BJ (cell line): ENCODE data around the gene MYO1D. TPM values are rescaled to one million over a fixed set of nuclear protein-coding genes. Genes with fewer than 3 reads are reported as not detected.
"Not testable (repeated sequence)": the region's sequence is repeated elsewhere in the genome, so short reads cannot be mapped to it uniquely, and the experiment has no call there.

Source experiments
- CTCF ChIA-PET: fragments of 350-600 bp; formaldehyde crosslinking; extraction: SDS; loops from one replicate; lab custom pipeline; 2021; ENCODE audit warnings: antibody characterized with exemption, inconsistent platforms; lab: Yijun Ruan, JAX
- POLR2A ChIA-PET: fragments of 300-600 bp; sonication (Branson Sonifier 250); formaldehyde crosslinking; extraction: SDS; loops from one replicate; lab custom pipeline; 2021; ENCODE audit warnings: antibody characterized with exemption; lab: Charles Lee
- DNase-seq: peaks from one replicate; pipeline ENCODE4 v3.0.0-alpha.2; 2011; ENCODE audit warnings: low read depth
- H3K27me3 ChIP-seq: 2 replicates; pipeline ENCODE4 v1.6.0; 2011; ENCODE audit warnings: low read length; ENCODE audit not compliant: control insufficient read depth, insufficient read depth
- H3K36me3 ChIP-seq: 2 replicates; pipeline ENCODE4 v1.5.1; 2011; ENCODE audit warnings: low read length; ENCODE audit not compliant: control insufficient read depth, insufficient read depth
- H3K4me3 ChIP-seq: 2 replicates; pipeline ENCODE4 v1.5.1; 2011; ENCODE audit warnings: low read depth, mild to moderate bottlenecking, control low read depth, low read length
- CTCF ChIP-seq: IDR thresholded peaks from 2 replicates; pipeline ENCODE4 v1.5.1; 2011; ENCODE audit warnings: low read depth, mild to moderate bottlenecking, control low read depth, inconsistent platforms, low read length, moderate library complexity; ENCODE audit not compliant: insufficient read depth
- polyA minus RNA-seq: library from RNA; depleted of rRNA, polyadenylated mRNA; stranded (reverse); fragments of >200 nt; gene quantifications from 2 replicates; pipeline ENCODE4 v1.2.3, GENCODE V29; 2011; rRNA and poly(A)+ RNA removed
- polyA plus RNA-seq: library from polyadenylated mRNA; depleted of rRNA; stranded (reverse); fragments of >200 nt; gene quantifications from 2 replicates; pipeline ENCODE4 v1.2.3, GENCODE V29; 2011; rRNA removed

Gene MYO1D
- polyA plus RNA-seq (23.6 and 30.0 TPM in 2 replicates), polyA minus RNA-seq (34.5 and 39.4 TPM in 2 replicates)

- TF ChIP-seq CTCF: peak; percentile 38
- CTCF ChIA-PET: interaction anchor here (0.8 to 6.5 kb wide), 50 partner anchors 8 to 392 kb away, joined by 3 to 133 read pairs (median 6); a partner anchor contains a TSS
- no peak for DNase-seq
- peak within 1 kb of the TSS; percentile 82 for H3K4me3 ChIP-seq
- POLR2A ChIA-PET: no interaction called here
- no peaks in the 10 kb centered on the region; the same call in 1 of the 2 replicates for H3K27me3 ChIP-seq
- no peaks in the 10 kb centered on the region for H3K36me3 ChIP-seq
These were observed at the start of gene MYO1D for GRCh38 chr17:32876417-32877163. Gene MYO1D (minus strand): TSS chr17:32877124. CDS start chr17:32876872, 252 bp downstream.

- TF ChIP-seq CTCF: no peak
- no peaks in the 10 kb centered on the region for H3K27me3 ChIP-seq
- DNase-seq: no peak
- H3K4me3 ChIP-seq: no peak overlapping the region
- ChIA-PET POLR2A (no interaction called here), CTCF (no interaction called here)
- H3K36me3 ChIP-seq: no peaks in the 10 kb centered on the region
These were observed 49.3 kb upstream of the MYO1D start for GRCh38 chr17:32926183-32926582.

GRCh38 chr17:32923905-32924304 is 47.0 kb upstream of the MYO1D start:
- DNase-seq, H3K27me3 ChIP-seq, H3K4me3 ChIP-seq, POLR2A ChIA-PET, H3K36me3 ChIP-seq: not testable (repeated sequence)
- CTCF ChIA-PET: interaction anchor here (1.4 kb wide), 1 partner anchor 47 kb away, joined by 4 read pairs; the partner anchor contains the start of gene MYO1D

GRCh38 chr17:32921017-32921416 is 44.1 kb upstream of the MYO1D start:
- no peak for DNase-seq
- TF ChIP-seq CTCF: no peak
- H3K27me3 ChIP-seq: no peaks in the 10 kb centered on the region
- ChIA-PET CTCF (interaction anchor here (2.1 kb wide), 1 partner anchor 44 kb away, joined by 5 read pairs; the partner anchor contains the start of gene MYO1D), POLR2A (no interaction called here)
- H3K36me3 ChIP-seq: no peaks in the 10 kb centered on the region
- H3K4me3 ChIP-seq: no peak overlapping the region

GRCh38 chr17:32920293-32920692 is 43.4 kb upstream of the MYO1D start:
- Histone ChIP-seq H3K27me3 (no peaks in the 10 kb centered on the region), H3K4me3 (no peak overlapping the region), H3K36me3 (no peaks in the 10 kb centered on the region)
- TF ChIP-seq CTCF: no peak
- DNase-seq: no peak
- POLR2A ChIA-PET: no interaction called here
- CTCF ChIA-PET: interaction anchor here (1.0 to 2.1 kb wide), 3 partner anchors 11 to 142 kb away, joined by 4 to 5 read pairs (median 4); partner anchors contain the start of gene MYO1D

GRCh38 chr17:32919876-32920275 is 43.0 kb upstream of the MYO1D start:
- DNase-seq, H3K27me3 ChIP-seq, H3K4me3 ChIP-seq, POLR2A ChIA-PET, H3K36me3 ChIP-seq: not testable (repeated sequence)
- CTCF ChIA-PET: interaction anchor here (0.6 to 2.1 kb wide), 4 partner anchors 10 to 142 kb away, joined by 3 to 5 read pairs (median 4); partner anchors contain the start of gene MYO1D
